Heart right ventricle (tissue), 16 donors: Measurements from ENCODE around the gene FANCC. TPM values are rescaled to one million over a fixed set of nuclear protein-coding genes. Genes with fewer than 3 reads are reported as not detected.
A peak's percentile ranks its signal among the peaks of the same experiment; 100 is the strongest.

ENCODE experiments used
- ATAC-seq, 8 donors: fragments of 200-7000 bp; cut with Tn5 transposase; one replicate each; pipeline ENCODE4 v1.9.1; 2020; ENCODE audit warnings: mild to moderate bottlenecking in 8 of 8, moderate library complexity in 8 of 8, moderate number of reproducible peaks in 1 of 8
- DNase-seq, 2 donors: peaks; one replicate each; pipeline ENCODE4 v3.0.0-alpha.2; 2020
- H3K27ac ChIP-seq, 10 donors: fragments of 200-600 bp; sonication (generic) in 2 of 10; one replicate each; pipeline versions ENCODE4 v1.5.0 to v1.8.0; 2020 to 2022; ENCODE audit warnings: mild to moderate bottlenecking in 3 of 10
- H3K27me3 ChIP-seq, 7 donors: fragments of 200-600 bp; one replicate each; pipeline ENCODE4 v1.8.0; 2021 to 2022; ENCODE audit warnings: mild to moderate bottlenecking in 2 of 7
- H3K36me3 ChIP-seq, 9 donors: fragments of 200-600 bp; sonication (generic) in 1 of 9; one replicate each; pipeline versions ENCODE4 v1.5.0 to v1.8.0; 2020 to 2022; ENCODE audit warnings: mild to moderate bottlenecking in 2 of 9
- H3K4me1 ChIP-seq, 9 donors: fragments of 200-600 bp; sonication (generic) in 1 of 9; one replicate each; pipeline versions ENCODE4 v1.5.0 to v1.8.0; 2020 to 2022; ENCODE audit warnings: mild to moderate bottlenecking in 4 of 9
- H3K4me3 ChIP-seq, 10 donors: fragments of 200-600 bp; sonication (generic) in 2 of 10; one replicate each; pipeline versions ENCODE4 v1.5.0 to v1.8.0; 2020 to 2022; ENCODE audit warnings: mild to moderate bottlenecking in 7 of 10, moderate library complexity in 2 of 10
- H3K9me3 ChIP-seq, 11 donors: fragments of 200-600 bp in 10 of 11; sonication (generic) in 2 of 11; one replicate each; pipeline versions ENCODE4 v1.5.0 to v1.8.0; 2013 to 2022; ENCODE audit warnings: mild to moderate bottlenecking in 2 of 11, control low read depth in 1 of 11, moderate library complexity in 1 of 11
- CTCF ChIP-seq, 9 donors: fragments of 200-600 bp; sonication (generic) in 2 of 9; IDR thresholded peaks; one replicate each; pipeline versions ENCODE4 v1.5.0 to v1.8.0; 2021 to 2022; ENCODE audit warnings: antibody characterized with exemption in 9 of 9, mild to moderate bottlenecking in 5 of 9, moderate library complexity in 1 of 9
- WGBS, 2 donors: extraction: QIAGEN DNeasy Blood & Tissue Kit; methylation state at CpG; one replicate each; pipeline ENCODE4 v1.1.7; 2013; ENCODE audit warnings: inconsistent platforms in 1 of 2; 5-methylcytosine and 5-hydroxymethylcytosine counted together
- intact Hi-C, 10 donors: fragments of 100-400 bp; cut with DNase I; formaldehyde crosslinking; loops; one replicate each; pipeline versions ENCODE4 v1.11.1 to v1.14.2; 2022
- polyA plus RNA-seq, 2 donors: library from polyadenylated mRNA; stranded (reverse); fragments of 200-250 nt; gene quantifications; one replicate each; pipeline ENCODE4 v1.2.3, GENCODE V29; 2013
- total RNA-seq, 10 donors: library from RNA; stranded (reverse); fragmentation: NEBNext Ultra II Directional in 3 of 10; extraction: Animal tissue kit (Norgen Biotek cat#: 25700) in 3 of 10; gene quantifications; one replicate each; pipeline versions ENCODE4 v1.2.1 to v1.2.4, GENCODE V29; 2021 to 2023
- donor health status: Arrhythmogenic right ventricular cardiomyopathy.
- donor health status: ischemic (EF 13 %, LVEDD 7.1; RV severe dilation, severe dysfunction).
- donor health status: healthy with polysubstance abuse.
- donor health status: DM: no; HTN: yes; CAD: no.
- donor health status: DM: no; HTN: no; CAD: no.
- donor health status: ischemic (EF 25% LVEDD 6.9; RV normal size, moderate dysfunction).
- donor health status: ischemic (EF 25% LVEDD 5.7; RV mildly dilated, moderate dysfunction).
- donor health status: healthy.
- donor health status: DM: yes; HTN: yes; CAD: no.
- donor health status: Ischemic cardiomyopathy.
- donor health status: ischemic (EF 35%, LVEDD 5.7; RV mildly dilated, moderate dysfunction).
- donor health status: nonischemic (EF 11% LVEDD 7.7; RV severe dilation, severe dysfunction).
- donor health status: DM: yes; HTN: yes; CAD: no.
- donor health status: PGD.
- donor health status: ischemic (EF 29% LVEDD 5.4; RV normal size, mild dysfunction).
- donor health status: nonischemic (EF 23%, LVEDD 6.1; RV moderate dilation, normal function).

The FANCC gene
- total and polyA plus RNA-seq, 12 donors, result 2.9 to 6.8 (median 4.3) TPM

DNA sequence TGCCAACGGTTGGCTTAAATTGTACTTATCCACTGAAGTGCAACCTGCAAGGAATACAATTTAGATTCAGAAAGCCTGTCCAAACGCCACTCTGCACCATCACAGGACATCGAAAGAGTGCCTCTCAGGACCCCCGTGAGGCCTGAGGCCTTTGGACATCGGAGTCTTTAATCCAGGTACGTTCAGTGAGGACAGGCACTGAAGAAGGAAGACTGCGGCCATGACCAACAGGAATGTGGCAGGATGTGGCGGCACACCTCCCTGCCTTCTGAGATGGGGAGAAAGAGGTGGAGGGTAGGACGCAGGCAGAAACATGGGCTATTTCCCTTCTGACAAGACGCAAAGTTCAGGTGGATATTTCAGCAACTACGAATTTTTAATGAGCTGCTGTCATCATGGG lies 205.8 kb downstream of the FANCC start:
- no peaks in the 10 kb centered on the region for H3K9me3 ChIP-seq
- peaks cover 0 to 55% (median 4%) of the 10 kb centered on the region in 9 donors for H3K4me1 ChIP-seq
- H3K36me3 ChIP-seq, result peaks cover 0 to 73% (median 40%) of the 10 kb centered on the region in 9 donors
- H3K27me3 ChIP-seq, result no peaks in the 10 kb centered on the region
- no peak for DNase-seq
- no peak overlapping the region for H3K27ac ChIP-seq
- TF ChIP-seq CTCF (IDR thresholded peaks at IDR 0.05), result no peak
- ATAC-seq, result no peak
- H3K4me3 ChIP-seq, result no peak overlapping the region
- intact Hi-C loops, result no loop called here
- WGBS, 2 donors, result 92 to 93% methylated on average over 11 of the region's 11 CpGs

DNA sequence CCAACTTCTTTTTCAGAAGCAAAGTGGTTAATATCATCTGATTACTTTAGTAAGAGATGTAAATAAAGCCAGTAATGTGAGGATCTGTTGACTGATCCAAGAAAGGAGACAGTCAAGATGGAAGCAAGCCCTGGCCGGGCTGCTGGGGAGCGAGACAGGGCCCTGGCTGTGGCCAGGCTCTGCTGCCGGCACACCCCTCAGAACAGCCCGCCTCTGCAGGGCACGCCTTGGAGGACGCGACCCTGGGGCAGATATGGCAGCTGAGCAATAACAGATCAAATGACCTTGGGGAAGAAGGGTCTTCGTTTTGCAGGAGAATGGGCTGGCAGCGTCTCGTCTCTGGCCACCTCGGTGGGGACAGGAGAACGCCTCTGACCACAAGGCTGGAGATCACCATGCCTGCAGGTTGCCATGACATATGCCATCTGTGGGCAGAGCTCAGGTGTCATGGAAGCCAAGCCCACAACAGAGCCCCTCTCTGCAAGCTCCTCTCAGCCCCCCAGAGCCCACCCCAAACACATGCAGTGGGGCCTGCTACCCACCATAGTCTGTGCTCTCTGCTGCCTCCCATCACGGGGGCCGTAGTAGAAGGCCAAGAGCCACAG lies 206.5 kb downstream of the FANCC start:
- Histone ChIP-seq H3K4me1 (peaks cover 0 to 50% (median 0%) of the 10 kb centered on the region in 9 donors), H3K27ac (peak overlapping the region in 1 of 10 donors; percentile 57), H3K9me3 (no peaks in the 10 kb centered on the region), H3K36me3 (peaks cover 0 to 80% (median 41%) of the 10 kb centered on the region in 9 donors), H3K27me3 (no peaks in the 10 kb centered on the region), H3K4me3 (no peak overlapping the region)
- intact Hi-C loops, result no loop called here
- no peak for DNase-seq
- peak in 2 of 8 donors; percentile 4 to 7 for ATAC-seq
- no peak for TF ChIP-seq CTCF (IDR thresholded peaks at IDR 0.05)
- 81 to 86% methylated on average over 14 of the region's 14 CpGs for WGBS, 2 donors

DNA sequence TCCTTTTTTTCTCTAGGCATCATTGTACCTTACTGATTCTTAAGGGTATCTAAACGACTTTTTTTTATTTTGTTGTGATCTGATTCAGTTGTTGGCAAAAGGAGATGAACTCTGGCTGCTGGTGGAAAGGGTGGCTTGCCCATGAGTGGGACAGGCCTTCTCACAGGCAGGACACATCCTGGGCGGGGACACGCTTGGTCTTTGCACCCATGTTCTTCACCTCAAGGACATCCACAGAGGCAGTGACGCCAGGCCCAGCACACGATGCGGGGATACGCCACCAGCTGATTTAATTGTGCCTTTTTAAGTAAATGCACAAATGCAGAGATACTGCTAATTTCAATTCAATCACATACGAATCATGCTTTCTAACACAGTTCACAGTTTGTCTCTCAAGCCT lies 208.1 kb downstream of the FANCC start:
- no peak for DNase-seq
- no peak overlapping the region for H3K4me3 ChIP-seq
- H3K36me3 ChIP-seq, result peaks cover 0 to 93% (median 41%) of the 10 kb centered on the region in 9 donors
- H3K27me3 ChIP-seq, result no peaks in the 10 kb centered on the region
- no peak for ATAC-seq
- H3K27ac ChIP-seq, result peak overlapping the region in 1 of 10 donors; percentile 26
- 92 to 93% methylated on average over 8 of the region's 8 CpGs for WGBS, 2 donors
- intact Hi-C loops, result no loop called here
- H3K4me1 ChIP-seq, result peaks cover 0 to 63% (median 5%) of the 10 kb centered on the region in 9 donors
- TF ChIP-seq CTCF (IDR thresholded peaks at IDR 0.05), result no peak
- H3K9me3 ChIP-seq, result no peaks in the 10 kb centered on the region

DNA sequence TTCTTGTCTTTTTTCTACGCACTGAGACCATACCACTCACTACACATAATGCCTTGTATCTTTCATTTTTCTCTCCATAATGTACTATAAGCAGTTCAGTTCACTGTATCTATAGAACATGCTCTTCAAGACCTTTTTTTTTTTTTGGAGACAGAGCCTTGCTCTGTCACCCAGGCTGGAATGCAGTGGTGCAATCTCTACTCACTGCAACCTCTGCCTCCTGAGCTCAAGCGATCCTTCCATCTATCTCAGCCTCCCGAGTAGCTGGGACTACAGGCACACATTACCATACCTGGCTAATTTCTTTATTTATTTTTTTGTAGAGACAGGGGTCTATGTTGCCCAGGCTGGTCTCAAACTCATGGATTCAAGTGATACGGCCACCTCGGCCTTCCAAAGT lies 208.7 kb downstream of the FANCC start:
- DNase-seq (no peak), ATAC-seq (no peak)
- no peak for TF ChIP-seq CTCF (IDR thresholded peaks at IDR 0.05)
- Histone ChIP-seq H3K27ac (peak overlapping the region in 1 of 10 donors; percentile 62), H3K27me3 (no peaks in the 10 kb centered on the region), H3K36me3 (peaks cover 0 to 91% (median 41%) of the 10 kb centered on the region in 9 donors), H3K9me3 (no peaks in the 10 kb centered on the region), H3K4me1 (peaks cover 4 to 69% (median 12%) of the 10 kb centered on the region in 9 donors), H3K4me3 (no peak overlapping the region)
- 92% methylated on average over 5 of the region's 5 CpGs for WGBS, 2 donors
- intact Hi-C loops, result no loop called here
